Right atrium auricular region (tissue), 2 donors: ENCODE results near the gene CAPRIN1. TPM values are rescaled to one million over a fixed set of nuclear protein-coding genes. Genes with fewer than 3 reads are reported as not detected.

Experiments
- DNase-seq: peaks from one replicate; pipeline ENCODE4 v3.0.0-alpha.2; 2019; ENCODE audit warnings: low spot score
- H3K27ac ChIP-seq, 2 donors: fragments of 200-600 bp; sonication (generic); 1 replicate in 1 of 2; 2 replicates in 1 of 2; pipeline ENCODE4 v1.5.1; 2016 to 2019
- H3K27me3 ChIP-seq, 2 donors: fragments of 200-600 bp; sonication (generic); one replicate each; pipeline versions ENCODE4 v1.5.1 to v1.6.0; 2017 to 2019
- H3K36me3 ChIP-seq: fragments of 200-600 bp; sonication (generic); one replicate; pipeline ENCODE4 v1.5.1; 2016
- H3K4me1 ChIP-seq, 2 donors: fragments of 200-600 bp; sonication (generic); one replicate each; pipeline versions ENCODE4 v1.5.1 to v1.6.0; 2017 to 2019
- H3K4me3 ChIP-seq, 2 donors: fragments of 200-600 bp; sonication (generic); 1 replicate in 1 of 2; 2 replicates in 1 of 2; pipeline ENCODE4 v1.5.1; 2017 to 2019; ENCODE audit warnings: mild to moderate bottlenecking in 1 of 2, moderate library complexity in 1 of 2
- H3K9me3 ChIP-seq, 2 donors: fragments of 200-600 bp; sonication (generic); one replicate each; pipeline ENCODE4 v1.5.1; 2019
- CTCF ChIP-seq, 2 donors: fragments of 200-600 bp; sonication (generic); IDR thresholded peaks; one replicate each; pipeline ENCODE4 v1.5.1; 2019; ENCODE audit warnings: antibody characterized with exemption in 2 of 2
- total RNA-seq, 2 donors: library from RNA; depleted of rRNA; stranded (reverse); fragments of >200 nt; gene quantifications; one replicate each; pipeline ENCODE4 v1.1.0, GENCODE V29; 2016

Gene CAPRIN1
- total RNA-seq, 2 donors from 2014 or later = 80.1 to 102 TPM

GRCh38 chr11:34013898-34014571 lies 37.5 kb upstream of the CAPRIN1 start:
- no peaks in the 10 kb centered on the region for H3K9me3 ChIP-seq
- H3K27me3 ChIP-seq = no peaks in the 10 kb centered on the region
- no peak for TF ChIP-seq CTCF (IDR thresholded peaks at IDR 0.05)
- H3K4me1 ChIP-seq = no peaks in the 10 kb centered on the region
- H3K27ac ChIP-seq = no peak overlapping the region
- DNase-seq = no peak
- H3K36me3 ChIP-seq = no peaks in the 10 kb centered on the region
- H3K4me3 ChIP-seq = no peak overlapping the region

- TF ChIP-seq CTCF (IDR thresholded peaks at IDR 0.05) = no peak
- DNase-seq = no peak
- H3K36me3 ChIP-seq = no peaks in the 10 kb centered on the region
- H3K27ac ChIP-seq = no peak overlapping the region
- no peaks in the 10 kb centered on the region for H3K4me1 ChIP-seq
- H3K27me3 ChIP-seq = no peaks in the 10 kb centered on the region
- no peak overlapping the region for H3K4me3 ChIP-seq
- peaks cover 0 to 14% of the 10 kb centered on the region in 2 donors for H3K9me3 ChIP-seq
Observed at GRCh38 chr11:34021977-34022735, 29.4 kb upstream of the CAPRIN1 start.

DNA sequence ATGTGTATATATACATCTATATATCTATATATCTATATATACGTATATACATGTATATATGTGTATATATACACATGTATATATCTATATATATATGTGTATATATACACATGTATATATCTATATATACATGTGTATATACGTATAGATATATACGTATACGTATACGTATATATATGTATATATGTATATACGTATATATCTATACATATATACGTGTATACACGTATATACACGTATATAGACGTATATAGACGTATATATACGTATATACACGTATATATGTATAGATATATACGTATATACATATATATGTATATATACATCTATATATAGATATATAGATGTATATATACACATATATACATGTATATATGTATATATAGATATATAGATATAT lies 25.1 kb upstream of the CAPRIN1 start:
- Histone ChIP-seq H3K4me3 (no peak overlapping the region), H3K27ac (no peak overlapping the region), H3K36me3 (no peaks in the 10 kb centered on the region), H3K27me3 (no peaks in the 10 kb centered on the region), H3K4me1 (no peaks in the 10 kb centered on the region), H3K9me3 (peaks cover 0 to 14% of the 10 kb centered on the region in 2 donors)
- no peak for DNase-seq
- no peak for TF ChIP-seq CTCF (IDR thresholded peaks at IDR 0.05)

GRCh38 chr11:34027516-34028408 lies 23.8 kb upstream of the CAPRIN1 start:
- H3K36me3 ChIP-seq = no peaks in the 10 kb centered on the region
- TF ChIP-seq CTCF (IDR thresholded peaks at IDR 0.05) = no peak
- no peak overlapping the region for H3K27ac ChIP-seq
- peaks cover 0 to 3% of the 10 kb centered on the region in 2 donors for H3K9me3 ChIP-seq
- H3K27me3 ChIP-seq = no peaks in the 10 kb centered on the region
- no peak overlapping the region for H3K4me3 ChIP-seq
- H3K4me1 ChIP-seq = no peaks in the 10 kb centered on the region
- DNase-seq = no peak

GRCh38 chr11:34028425-34028824 lies 23.1 kb upstream of the CAPRIN1 start:
- Histone ChIP-seq H3K27me3 (no peaks in the 10 kb centered on the region), H3K4me3 (no peak overlapping the region), H3K4me1 (no peaks in the 10 kb centered on the region), H3K27ac (no peak overlapping the region), H3K36me3 (no peaks in the 10 kb centered on the region), H3K9me3 (no peaks in the 10 kb centered on the region)
- DNase-seq = no peak
- no peak for TF ChIP-seq CTCF (IDR thresholded peaks at IDR 0.05)
